Activated T-cell treated with anti-CD3 and anti-CD28 coated beads for 48 hours (primary cell): Measurements from ENCODE around the gene TSHZ3.

ENCODE experiments used
- DNase-seq: peaks from one replicate; pipeline ENCODE4 v3.0.0-alpha.2; 2020; ENCODE audit warnings: low read depth

TSHZ3 gene

GRCh38 chr19:31312009-31312676 lies 37.1 kb downstream of the TSHZ3 start:
- peak; percentile 23 for DNase-seq

- DNase-seq = no peak
Measured at GRCh38 chr19:31310432-31311133, 38.7 kb downstream of the TSHZ3 start.

- no peak for DNase-seq
Measured at GRCh38 chr19:31308781-31309180, 40.5 kb downstream of the TSHZ3 start.

GRCh38 chr19:31307071-31307669 lies 42.1 kb downstream of the TSHZ3 start:
- DNase-seq = no peak

GRCh38 chr19:31306006-31306753 lies 43.1 kb downstream of the TSHZ3 start:
- DNase-seq = no peak

- no peak for DNase-seq
Measured at GRCh38 chr19:31304831-31305312, 44.4 kb downstream of the TSHZ3 start.

GRCh38 chr19:31303262-31303815 lies 45.9 kb downstream of the TSHZ3 start:
- DNase-seq = no peak

- DNase-seq = no peak
Measured at GRCh38 chr19:31301306-31301980, 47.8 kb downstream of the TSHZ3 start.

- DNase-seq = no peak
Measured at GRCh38 chr19:31300422-31300821, 48.8 kb downstream of the TSHZ3 start.

GRCh38 chr19:31299665-31300064 lies 49.6 kb downstream of the TSHZ3 start:
- no peak for DNase-seq

GRCh38 chr19:31297991-31298390 lies 51.2 kb downstream of the TSHZ3 start:
- DNase-seq = no peak

GRCh38 chr19:31296741-31297390 lies 52.4 kb downstream of the TSHZ3 start:
- DNase-seq = no peak

GRCh38 chr19:31294189-31294588 lies 55.0 kb downstream of the TSHZ3 start:
- DNase-seq = no peak

GRCh38 chr19:31292639-31293185 lies 56.5 kb downstream of the TSHZ3 start:
- no peak for DNase-seq

GRCh38 chr19:31290931-31291590 lies 58.2 kb downstream of the TSHZ3 start:
- no peak for DNase-seq

GRCh38 chr19:31289976-31290375 lies 59.3 kb downstream of the TSHZ3 start:
- DNase-seq = no peak

GRCh38 chr19:31289381-31289880 lies 59.8 kb downstream of the TSHZ3 start:
- no peak for DNase-seq

- DNase-seq = no peak
Measured at GRCh38 chr19:31286491-31286890, 62.7 kb downstream of the TSHZ3 start.

GRCh38 chr19:31285744-31286143 lies 63.5 kb downstream of the TSHZ3 start:
- DNase-seq = no peak

- DNase-seq = no peak
Measured at GRCh38 chr19:31284621-31285020, 64.6 kb downstream of the TSHZ3 start.
